Astrocyte of the spinal cord (primary cell): ENCODE data around the gene RELCH.

Experiments used
- DNase-seq: peaks from one replicate; pipeline ENCODE4 v3.0.0; 2011; ENCODE audit warnings: low read depth, low spot score
- H3K4me3 ChIP-seq: 2 replicates; pipeline ENCODE4 v1.5.1; 2011; ENCODE audit warnings: low read depth, mild to moderate bottlenecking, low read length, moderate library complexity
- in situ Hi-C: cut with HindIII; loops from 2 replicates; pipeline ENCODE4 v1.10.0; 2017; ENCODE audit warnings: low sequenced_read_pairs
- TF ChIP-seq, protein P1 (sequence below): IDR thresholded peaks from 2 replicates; pipeline ENCODE4 v1.5.1; 2012; ENCODE audit warnings: low read depth, mild to moderate bottlenecking, low read length, inconsistent platforms

Gene RELCH

DNA sequence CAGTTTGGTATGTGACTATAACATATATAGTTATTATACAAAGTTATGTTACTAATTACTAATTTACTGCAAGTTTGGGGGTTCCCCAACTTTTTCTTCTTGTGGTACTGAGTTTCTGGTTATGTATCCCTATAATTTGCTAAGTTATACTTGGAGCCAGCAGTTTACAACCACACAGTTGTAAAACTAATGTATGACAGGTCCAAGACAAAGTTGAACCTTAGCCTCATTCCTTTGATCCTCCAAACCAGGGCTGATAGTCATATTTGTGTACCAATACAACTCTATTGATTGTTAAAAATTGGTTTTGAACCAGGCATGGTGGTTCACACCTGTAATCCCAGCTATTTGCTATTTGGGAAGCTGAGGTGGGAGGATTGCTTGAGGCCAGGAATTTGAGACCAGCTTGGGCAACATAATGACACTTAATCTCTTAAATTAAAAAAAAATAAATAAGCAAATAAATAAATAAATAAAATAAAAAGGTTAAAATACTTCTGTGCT lies 24.3 kb downstream of the RELCH start:
- H3K4me3 ChIP-seq, result no peak overlapping the region
- in situ Hi-C loops, result no loop called here
- no peak for DNase-seq
- TF ChIP-seq, protein P1, sequence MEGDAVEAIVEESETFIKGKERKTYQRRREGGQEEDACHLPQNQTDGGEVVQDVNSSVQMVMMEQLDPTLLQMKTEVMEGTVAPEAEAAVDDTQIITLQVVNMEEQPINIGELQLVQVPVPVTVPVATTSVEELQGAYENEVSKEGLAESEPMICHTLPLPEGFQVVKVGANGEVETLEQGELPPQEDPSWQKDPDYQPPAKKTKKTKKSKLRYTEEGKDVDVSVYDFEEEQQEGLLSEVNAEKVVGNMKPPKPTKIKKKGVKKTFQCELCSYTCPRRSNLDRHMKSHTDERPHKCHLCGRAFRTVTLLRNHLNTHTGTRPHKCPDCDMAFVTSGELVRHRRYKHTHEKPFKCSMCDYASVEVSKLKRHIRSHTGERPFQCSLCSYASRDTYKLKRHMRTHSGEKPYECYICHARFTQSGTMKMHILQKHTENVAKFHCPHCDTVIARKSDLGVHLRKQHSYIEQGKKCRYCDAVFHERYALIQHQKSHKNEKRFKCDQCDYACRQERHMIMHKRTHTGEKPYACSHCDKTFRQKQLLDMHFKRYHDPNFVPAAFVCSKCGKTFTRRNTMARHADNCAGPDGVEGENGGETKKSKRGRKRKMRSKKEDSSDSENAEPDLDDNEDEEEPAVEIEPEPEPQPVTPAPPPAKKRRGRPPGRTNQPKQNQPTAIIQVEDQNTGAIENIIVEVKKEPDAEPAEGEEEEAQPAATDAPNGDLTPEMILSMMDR, result no peak

DNA sequence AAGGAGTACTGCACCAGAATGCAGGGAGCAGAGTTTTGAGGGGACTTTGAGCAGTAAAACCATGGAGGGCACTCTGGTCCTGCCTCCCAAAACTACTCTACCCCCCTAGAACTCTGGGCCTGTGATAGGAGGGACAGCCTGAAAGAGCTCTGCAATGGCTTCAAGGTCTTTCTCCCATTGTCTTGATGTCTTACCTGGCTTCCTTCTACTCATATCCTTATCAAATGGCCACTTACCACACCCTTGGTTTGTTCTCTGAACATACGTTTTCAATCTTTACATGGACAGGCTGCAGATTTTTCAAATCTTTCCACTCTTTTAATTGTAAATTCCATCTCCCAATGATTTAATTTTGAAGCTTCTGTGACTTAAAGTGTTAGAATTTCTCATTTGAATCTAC lies 27.7 kb downstream of the RELCH start:
- no peak for DNase-seq
- no peak overlapping the region for H3K4me3 ChIP-seq
- TF ChIP-seq, protein P1, result no peak
- in situ Hi-C loops, result no loop called here

DNA sequence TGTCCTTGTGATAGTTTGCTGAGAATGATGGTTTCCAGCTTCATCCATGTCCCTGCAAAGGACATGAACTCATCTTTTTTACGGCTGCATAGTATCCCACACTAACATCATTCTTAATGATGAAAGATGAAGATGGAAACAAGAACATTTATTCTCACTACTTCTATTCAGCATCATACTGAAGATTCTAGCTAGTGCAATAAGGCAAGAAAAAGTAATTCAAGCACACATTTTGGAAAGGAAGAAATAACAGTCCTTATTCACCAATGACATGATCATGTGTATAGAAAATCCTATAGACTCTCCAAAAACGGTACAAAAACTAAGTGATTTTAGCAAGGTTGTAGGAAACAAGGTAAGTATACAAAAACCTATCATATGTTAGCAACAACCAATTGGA lies 37.2 kb downstream of the RELCH start:
- no peak overlapping the region for H3K4me3 ChIP-seq
- in situ Hi-C loops, result no loop called here
- TF ChIP-seq, protein P1, result no peak
- DNase-seq, result no peak

DNA sequence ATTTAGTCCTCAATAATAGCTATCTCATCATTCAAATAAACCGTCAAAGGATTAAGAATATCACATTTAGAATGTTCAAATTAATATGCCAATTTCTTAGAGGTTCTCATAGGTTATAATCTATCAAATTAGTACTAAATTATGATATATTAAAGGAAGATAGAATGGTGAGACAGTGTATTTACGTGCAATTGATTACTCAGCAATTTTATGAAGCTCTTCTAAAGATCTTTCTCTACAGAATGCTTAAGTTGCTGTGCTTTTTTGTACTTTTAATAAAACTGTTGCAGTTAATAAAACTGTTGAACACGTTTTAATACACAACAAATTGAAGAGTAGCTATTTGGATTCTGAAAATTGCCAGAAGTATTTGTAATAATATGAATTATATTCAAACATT lies 39.0 kb downstream of the RELCH start:
- in situ Hi-C loops, result no loop called here
- TF ChIP-seq, protein P1, result no peak
- DNase-seq, result no peak

DNA sequence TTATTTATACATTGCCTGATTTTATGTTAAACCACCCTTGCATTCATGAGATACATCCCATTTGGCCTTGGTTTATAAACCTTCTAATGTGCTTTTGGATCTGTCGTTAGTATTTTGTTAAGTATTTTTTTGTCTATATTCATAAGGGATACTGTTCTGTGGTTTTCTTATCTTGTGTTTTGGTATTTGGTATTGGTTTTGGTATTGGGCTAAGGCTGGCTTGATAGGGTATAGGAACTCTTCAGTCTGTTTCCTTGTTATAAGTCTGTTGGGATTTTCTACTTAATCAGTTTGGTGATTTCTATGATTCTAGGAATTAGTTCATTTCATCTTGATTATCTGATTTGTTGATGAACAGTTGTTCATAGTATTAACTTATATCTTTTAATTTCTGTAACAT lies 49.2 kb downstream of the RELCH start:
- TF ChIP-seq, protein P1, result no peak
- in situ Hi-C loops, result no loop called here
- DNase-seq, result no peak
- H3K4me3 ChIP-seq, result no peak overlapping the region

More for the DNA sequence above, 39.0 kb downstream of the RELCH start:
- H3K4me3 ChIP-seq, result no peak overlapping the region

DNA sequence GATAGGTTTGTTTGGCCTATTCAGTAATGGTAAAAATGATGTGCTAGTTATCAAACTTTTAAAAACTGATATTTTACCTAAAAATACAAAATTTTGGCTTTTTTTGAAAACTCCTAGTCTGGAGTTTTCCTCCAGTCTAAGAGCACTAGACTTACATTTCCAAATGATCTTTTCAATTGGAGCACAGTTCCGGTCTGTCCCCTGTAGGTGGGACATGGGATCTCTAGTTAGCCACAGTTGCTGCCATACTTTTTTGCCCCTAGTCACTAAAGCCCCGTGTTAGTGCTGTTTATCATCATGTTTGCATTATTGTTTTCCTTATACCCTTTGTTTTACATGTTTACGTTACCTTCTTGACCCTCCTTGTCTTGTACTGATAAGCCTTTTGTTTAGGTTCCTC lies 52.4 kb downstream of the RELCH start:
- in situ Hi-C loops, result no loop called here
- DNase-seq, result no peak
- TF ChIP-seq, protein P1, result no peak
- H3K4me3 ChIP-seq, result no peak overlapping the region

DNA sequence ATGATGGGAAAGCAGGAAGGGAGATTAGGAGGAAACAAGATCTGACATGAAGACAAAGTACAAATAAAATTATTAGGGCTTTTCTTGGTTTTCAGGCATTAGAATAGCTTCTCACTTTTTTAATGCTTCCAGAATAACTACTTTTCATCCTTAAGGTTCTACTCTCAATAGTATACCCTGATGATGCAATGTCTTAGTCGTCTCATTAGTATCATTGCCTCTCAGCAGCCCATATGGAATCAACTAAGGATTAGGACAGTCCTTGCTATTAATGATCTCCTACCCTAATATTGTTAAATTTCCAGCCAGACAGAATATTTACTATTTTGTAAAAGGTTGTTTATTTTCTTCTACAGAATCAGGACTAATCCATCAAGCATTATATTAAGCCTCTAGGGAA lies 55.9 kb downstream of the RELCH start:
- TF ChIP-seq, protein P1, result no peak
- in situ Hi-C loops, result no loop called here
- H3K4me3 ChIP-seq, result no peak overlapping the region
- DNase-seq, result no peak
